Endodermal cell (in vitro differentiated cells): ENCODE measurements around the gene KIAA1958. TPM values are rescaled to one million over a fixed set of nuclear protein-coding genes. Genes with fewer than 3 reads are reported as not detected.

ENCODE experiments used
- DNase-seq: peaks from one replicate; pipeline ENCODE4 v3.0.0-alpha.2; 2017
- H3K27ac ChIP-seq: 2 replicates; pipeline ENCODE4 v1.5.1; 2013; ENCODE audit warnings: mild to moderate bottlenecking, low read depth, low read length, moderate library complexity
- H3K27me3 ChIP-seq: 2 replicates; pipeline ENCODE4 v1.6.1; 2013; ENCODE audit warnings: mild to moderate bottlenecking, low read length, moderate library complexity; ENCODE audit not compliant: insufficient read depth, control insufficient read depth, poor library complexity, severe bottlenecking
- H3K36me3 ChIP-seq: 2 replicates; pipeline ENCODE4 v1.7.0; 2013; ENCODE audit warnings: mild to moderate bottlenecking, low read length, moderate library complexity; ENCODE audit not compliant: control insufficient read depth, insufficient read depth
- H3K4me1 ChIP-seq: one replicate; pipeline ENCODE4 v1.7.0; 2013; ENCODE audit warnings: low read length; ENCODE audit not compliant: control insufficient read depth, insufficient read depth
- H3K4me3 ChIP-seq: 2 replicates; pipeline ENCODE4 v1.5.1; 2013; ENCODE audit warnings: mild to moderate bottlenecking, low read length, moderate library complexity
- H3K9ac ChIP-seq: 2 replicates; pipeline ENCODE4 v1.6.1; 2013; ENCODE audit warnings: mild to moderate bottlenecking, low read length, moderate library complexity; ENCODE audit not compliant: poor library complexity, severe bottlenecking; ENCODE audit errors: extremely low read depth
- H3K9me3 ChIP-seq: 2 replicates; pipeline ENCODE4 v1.6.1; 2013; ENCODE audit warnings: mild to moderate bottlenecking, low read length, moderate library complexity; ENCODE audit not compliant: control insufficient read depth
- H3K27ac Mint-ChIP-seq: 2 replicates; pipeline ENCODE4 v1.8.0; 2020; ENCODE audit warnings: mixed read lengths
- H3K27me3 Mint-ChIP-seq: 2 replicates; pipeline ENCODE4 v1.8.0; 2021; ENCODE audit warnings: mild to moderate bottlenecking, mixed read lengths; ENCODE audit not compliant: insufficient read depth
- H3K36me3 Mint-ChIP-seq: 2 replicates; pipeline ENCODE4 v1.8.0; 2020; ENCODE audit warnings: low read depth, mixed read lengths
- H3K4me1 Mint-ChIP-seq: 2 replicates; pipeline ENCODE4 v1.8.0; 2020; ENCODE audit warnings: mixed read lengths
- H3K4me3 Mint-ChIP-seq: 2 replicates; pipeline ENCODE4 v1.8.0; 2020; ENCODE audit warnings: mild to moderate bottlenecking, moderate library complexity, mixed read lengths
- H3K9me3 Mint-ChIP-seq: 2 replicates; pipeline ENCODE4 v1.8.0; 2020; ENCODE audit warnings: mild to moderate bottlenecking, mixed read lengths
- WGBS, 2 experiments: methylation state at CpG; one replicate each; pipeline versions ENCODE4 v1.1.5 to v1.1.7; 2013; ENCODE audit warnings: missing lambda C conversion rate in 2 of 2, mixed read lengths in 1 of 2; ENCODE audit not compliant: insufficient coverage in 1 of 2, insufficient read length in 1 of 2; 5-methylcytosine and 5-hydroxymethylcytosine counted together
- total RNA-seq, 2 donors: library from RNA; stranded (reverse); fragmentation: NEBNext Ultra II Directional in 1 of 2; extraction: Animal tissue kit (Norgen Biotek cat#: 25700) in 1 of 2; gene quantifications; 2 replicates in 1 of 2; 3 replicates in 1 of 2; pipeline ENCODE4 v1.2.1, GENCODE V29; 2021
- TF ChIP-seq, protein P1 (sequence below): fragments of 200-600 bp; sonication (generic); conservative IDR thresholded peaks from 2 replicates; pipeline ENCODE4 v1.5.0; 2021; ENCODE audit warnings: antibody characterized with exemption, mild to moderate bottlenecking

Gene KIAA1958
- total RNA-seq, 2 donors from 2014 or later = 44.6 to 50.9 TPM

DNA sequence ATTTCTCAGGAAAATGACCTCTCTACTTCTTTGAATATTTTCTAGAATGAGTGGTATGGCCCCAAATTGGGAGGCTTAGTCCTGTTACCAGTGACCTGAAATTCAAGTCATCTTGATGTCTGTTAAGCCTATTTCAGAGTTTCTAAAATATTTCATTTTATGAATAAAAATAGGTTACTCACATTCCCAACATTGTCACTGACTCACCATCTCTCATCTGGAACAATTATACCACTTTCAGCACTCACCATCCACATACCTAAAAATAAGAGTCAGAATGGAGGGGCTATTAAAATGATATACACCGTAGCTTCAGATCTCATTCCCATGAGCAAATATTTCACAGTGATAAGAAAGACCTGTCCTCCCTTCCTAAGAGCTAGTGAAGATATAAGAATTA, 71.8 kb downstream of the KIAA1958 start:
- H3K27me3 Mint-ChIP-seq = no peaks in the 10 kb centered on the region
- H3K27ac Mint-ChIP-seq = no peak overlapping the region
- peaks cover 15% of the 10 kb centered on the region for H3K4me1 Mint-ChIP-seq
- H3K27ac ChIP-seq = no peak overlapping the region
- peaks cover 4% of the 10 kb centered on the region for H3K36me3 ChIP-seq
- DNase-seq = no peak
- H3K4me3 ChIP-seq = no peak overlapping the region
- TF ChIP-seq, protein P1, sequence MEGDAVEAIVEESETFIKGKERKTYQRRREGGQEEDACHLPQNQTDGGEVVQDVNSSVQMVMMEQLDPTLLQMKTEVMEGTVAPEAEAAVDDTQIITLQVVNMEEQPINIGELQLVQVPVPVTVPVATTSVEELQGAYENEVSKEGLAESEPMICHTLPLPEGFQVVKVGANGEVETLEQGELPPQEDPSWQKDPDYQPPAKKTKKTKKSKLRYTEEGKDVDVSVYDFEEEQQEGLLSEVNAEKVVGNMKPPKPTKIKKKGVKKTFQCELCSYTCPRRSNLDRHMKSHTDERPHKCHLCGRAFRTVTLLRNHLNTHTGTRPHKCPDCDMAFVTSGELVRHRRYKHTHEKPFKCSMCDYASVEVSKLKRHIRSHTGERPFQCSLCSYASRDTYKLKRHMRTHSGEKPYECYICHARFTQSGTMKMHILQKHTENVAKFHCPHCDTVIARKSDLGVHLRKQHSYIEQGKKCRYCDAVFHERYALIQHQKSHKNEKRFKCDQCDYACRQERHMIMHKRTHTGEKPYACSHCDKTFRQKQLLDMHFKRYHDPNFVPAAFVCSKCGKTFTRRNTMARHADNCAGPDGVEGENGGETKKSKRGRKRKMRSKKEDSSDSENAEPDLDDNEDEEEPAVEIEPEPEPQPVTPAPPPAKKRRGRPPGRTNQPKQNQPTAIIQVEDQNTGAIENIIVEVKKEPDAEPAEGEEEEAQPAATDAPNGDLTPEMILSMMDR = no peak
- H3K9me3 ChIP-seq = no peaks in the 10 kb centered on the region
- no peak overlapping the region for H3K4me3 Mint-ChIP-seq
- peaks cover 14% of the 10 kb centered on the region for H3K36me3 Mint-ChIP-seq
- H3K9me3 Mint-ChIP-seq = no peaks in the 10 kb centered on the region
- WGBS, 2 experiments = 100% methylated on average over 1 of the region's 1 CpG; no CpG with 5 or more reads in 1 of the 2 experiments
- no peak overlapping the region for H3K9ac ChIP-seq
- no peaks in the 10 kb centered on the region for H3K4me1 ChIP-seq
- no peaks in the 10 kb centered on the region for H3K27me3 ChIP-seq

DNA sequence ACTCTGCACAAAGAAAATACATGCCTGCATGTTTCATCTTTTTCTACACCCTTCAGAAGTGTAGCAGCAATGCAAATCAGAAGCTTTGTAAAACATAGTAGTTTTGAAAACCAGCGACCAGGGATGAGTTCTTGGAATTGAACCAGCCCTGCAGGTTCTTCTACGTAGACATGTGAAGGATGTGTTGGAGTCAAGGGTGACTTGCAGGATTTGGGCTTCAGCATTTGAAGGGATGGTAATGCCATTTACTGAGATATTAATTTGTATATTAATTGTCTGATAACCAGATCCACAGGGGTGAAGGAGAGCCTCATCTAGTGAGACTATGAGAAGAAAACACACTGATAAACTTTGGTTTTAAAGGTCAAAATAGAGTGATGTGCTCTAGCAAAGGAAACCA, 72.4 kb downstream of the KIAA1958 start:
- Mint-ChIP-seq H3K27ac (no peak overlapping the region), H3K27me3 (no peaks in the 10 kb centered on the region), H3K9me3 (no peaks in the 10 kb centered on the region), H3K36me3 (peaks cover 14% of the 10 kb centered on the region), H3K4me3 (no peak overlapping the region), H3K4me1 (peaks cover 15% of the 10 kb centered on the region)
- WGBS, 2 experiments = 90 to 100% methylated on average over 2 of the region's 2 CpGs
- H3K27me3 ChIP-seq = no peaks in the 10 kb centered on the region
- H3K4me3 ChIP-seq = no peak overlapping the region
- no peak overlapping the region for H3K27ac ChIP-seq
- peaks cover 4% of the 10 kb centered on the region for H3K36me3 ChIP-seq
- no peaks in the 10 kb centered on the region for H3K9me3 ChIP-seq
- no peak for DNase-seq
- TF ChIP-seq, protein P1 = no peak
- no peak overlapping the region for H3K9ac ChIP-seq
- no peaks in the 10 kb centered on the region for H3K4me1 ChIP-seq

DNA sequence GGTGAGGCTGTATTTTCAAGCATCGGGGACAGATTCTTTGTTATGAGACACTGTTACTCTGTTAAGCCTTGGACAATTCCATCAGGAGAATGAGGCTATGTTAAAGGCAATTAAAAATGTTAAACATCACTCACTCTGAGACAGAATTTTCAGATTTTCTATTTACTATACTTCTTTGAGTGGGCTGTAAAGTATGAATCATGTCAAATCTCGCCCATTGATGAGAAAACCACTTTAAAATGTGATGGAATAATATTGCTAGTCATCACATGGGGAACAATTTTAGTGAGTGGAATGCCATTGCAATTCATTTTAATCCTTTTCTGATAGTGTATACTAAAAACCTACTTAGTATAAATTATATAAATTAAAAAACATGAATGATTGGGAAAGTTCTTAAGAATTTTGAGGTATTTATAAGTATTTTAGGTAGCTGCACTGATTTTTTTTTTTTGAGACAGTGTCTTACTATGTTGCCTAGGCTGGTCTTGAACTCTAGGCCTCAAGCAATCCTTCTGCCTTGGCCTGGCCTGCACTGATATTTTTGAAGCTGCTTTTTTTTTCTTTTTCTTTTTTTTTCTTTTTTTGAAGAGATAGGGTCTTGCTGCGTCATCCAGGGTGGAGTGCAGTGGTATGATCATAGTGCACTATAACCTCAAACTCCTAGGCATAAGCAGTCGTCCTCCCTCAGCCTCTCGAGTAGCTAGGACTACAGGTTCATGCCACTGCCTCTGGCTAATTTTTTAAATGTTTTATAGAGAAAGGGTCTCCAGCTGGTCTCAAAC, 73.2 kb downstream of the KIAA1958 start:
- Mint-ChIP-seq H3K27me3 (no peaks in the 10 kb centered on the region), H3K36me3 (peaks cover 10% of the 10 kb centered on the region), H3K4me3 (no peak overlapping the region), H3K9me3 (no peaks in the 10 kb centered on the region), H3K4me1 (peaks cover 15% of the 10 kb centered on the region), H3K27ac (no peak overlapping the region)
- TF ChIP-seq, protein P1 = no peak
- Histone ChIP-seq H3K27ac (no peak overlapping the region), H3K9ac (no peak overlapping the region), H3K36me3 (peaks cover 2% of the 10 kb centered on the region), H3K4me1 (no peaks in the 10 kb centered on the region), H3K4me3 (no peak overlapping the region), H3K9me3 (no peaks in the 10 kb centered on the region), H3K27me3 (no peaks in the 10 kb centered on the region)
- 91 to 100% methylated on average over 2 to 5 of the region's 5 CpGs for WGBS, 2 experiments
- DNase-seq = no peak
